COLO668 (cell line): ENCODE data around the gene CFAP46.
"Not testable (repeated sequence)": the region's sequence is repeated elsewhere in the genome, so short reads cannot be mapped to it uniquely, and the experiment has no call there.

Source experiments
- DNase-seq: peaks from one replicate; lab custom pipeline; 2025; ENCODE audit not compliant: unreplicated experiment; lab: John Stamatoyannopoulos, UW

Gene CFAP46

GRCh38 chr10:132792796-132793195, 149.6 kb downstream of the CFAP46 start:
- DNase-seq = no peak

GRCh38 chr10:132792099-132792498, 150.3 kb downstream of the CFAP46 start:
- not testable (repeated sequence) for DNase-seq

- DNase-seq = no peak
Observed at GRCh38 chr10:132790934-132791829, 151.2 kb downstream of the CFAP46 start.

GRCh38 chr10:132790470-132790869, 151.9 kb downstream of the CFAP46 start:
- DNase-seq = no peak

- DNase-seq = no peak
Observed at GRCh38 chr10:132789659-132790148, 152.7 kb downstream of the CFAP46 start.

GRCh38 chr10:132788831-132789219, 153.5 kb downstream of the CFAP46 start:
- no peak for DNase-seq

- DNase-seq = peak; percentile 3
Observed at GRCh38 chr10:132788180-132788830, 154.1 kb downstream of the CFAP46 start.

- no peak for DNase-seq
Observed at GRCh38 chr10:132787495-132788179, 154.7 kb downstream of the CFAP46 start.

GRCh38 chr10:132786884-132787494, 155.4 kb downstream of the CFAP46 start:
- DNase-seq = peak; percentile 2

- DNase-seq = no peak
Observed at GRCh38 chr10:132786476-132786883, 155.9 kb downstream of the CFAP46 start.

GRCh38 chr10:132785723-132786475, 156.5 kb downstream of the CFAP46 start, which contains the start of gene NKX6-2:
NKX6-2 (minus strand) TSS chr10:132786147; CDS start chr10:132785948, 199 bp downstream.
- DNase-seq = no peak

- no peak for DNase-seq
Observed at GRCh38 chr10:132784866-132785722, 157.3 kb downstream of the CFAP46 start.

GRCh38 chr10:132783940-132784865, 158.2 kb downstream of the CFAP46 start:
- no peak for DNase-seq

- DNase-seq = no peak
Observed at GRCh38 chr10:132783165-132783939, 159.0 kb downstream of the CFAP46 start.

GRCh38 chr10:132781556-132781955, 160.8 kb downstream of the CFAP46 start:
- DNase-seq = no peak

GRCh38 chr10:132780356-132780755, 162.0 kb downstream of the CFAP46 start:
- DNase-seq = no peak

GRCh38 chr10:132779549-132780294, 162.6 kb downstream of the CFAP46 start:
- no peak for DNase-seq
